Left ventricle myocardium inferior (tissue), 1 donor: ENCODE measurements around the gene KBTBD12. TPM values are rescaled to one million over a fixed set of nuclear protein-coding genes. Genes with fewer than 3 reads are reported as not detected.

Experiments
- DNase-seq: peaks from one replicate; pipeline ENCODE4 v3.0.0-alpha.2; 2020
- H3K27ac ChIP-seq: fragments of 200-600 bp; replicated peaks from 2 replicates; pipeline ENCODE4 v1.8.0; 2021
- H3K27me3 ChIP-seq: fragments of 200-600 bp; 2 replicates; pipeline ENCODE4 v1.8.0; 2021; ENCODE audit warnings: low read depth
- H3K36me3 ChIP-seq: fragments of 200-600 bp; 2 replicates; pipeline ENCODE4 v1.8.0; 2021
- H3K4me1 ChIP-seq: fragments of 200-600 bp; 2 replicates; pipeline ENCODE4 v1.8.0; 2021
- H3K4me3 ChIP-seq: fragments of 200-600 bp; 2 replicates; pipeline ENCODE4 v1.8.0; 2021; ENCODE audit warnings: mild to moderate bottlenecking, moderate library complexity
- H3K9me3 ChIP-seq: fragments of 200-600 bp; replicated peaks from 2 replicates; pipeline ENCODE4 v1.8.0; 2021
- CTCF ChIP-seq: fragments of 200-600 bp; IDR thresholded peaks from 2 replicates; pipeline ENCODE4 v1.8.0; 2021; ENCODE audit warnings: antibody characterized with exemption, mild to moderate bottlenecking, borderline replicate concordance
- intact Hi-C: fragments of 100-400 bp; cut with micrococcal nuclease; formaldehyde crosslinking; loops from one replicate; pipeline ENCODE4 v1.11.0; 2022
- total RNA-seq: library from RNA; stranded (reverse); fragmentation: NEBNext Ultra II Directional; extraction: Animal tissue kit (Norgen Biotek cat#: 25700); gene quantifications from one replicate; pipeline ENCODE4 v1.2.1, GENCODE V29; 2021
- donor health status: DM: no; HTN: yes; CAD: no; lungs with severe emphysema.

Gene KBTBD12
- total RNA-seq, 1 donor from 2014 or later: 41.8 TPM

- intact Hi-C loops: no loop called here
- no peak for DNase-seq
- TF ChIP-seq CTCF: no peak
Observed at GRCh38 chr3:127998596-127998995, 83.6 kb downstream of the KBTBD12 start.

GRCh38 chr3:127999509-128000106 lies 84.6 kb downstream of the KBTBD12 start:
- Histone ChIP-seq H3K36me3 (no peaks in the 10 kb centered on the region), H3K9me3 (no peaks in the 10 kb centered on the region), H3K27ac (no peak overlapping the region), H3K4me1 (no peaks in the 10 kb centered on the region), H3K27me3 (peaks cover 2% of the 10 kb centered on the region), H3K4me3 (no peak overlapping the region)
- no peak for DNase-seq
- TF ChIP-seq CTCF: no peak
- intact Hi-C loops: no loop called here

More at GRCh38 chr3:127998596-127998995, 83.6 kb downstream of the KBTBD12 start:
- Histone ChIP-seq H3K4me3 (no peak overlapping the region), H3K4me1 (no peaks in the 10 kb centered on the region), H3K27me3 (no peaks in the 10 kb centered on the region), H3K36me3 (no peaks in the 10 kb centered on the region), H3K9me3 (no peaks in the 10 kb centered on the region), H3K27ac (no peak overlapping the region)

- H3K36me3 ChIP-seq: no peaks in the 10 kb centered on the region
- H3K27me3 ChIP-seq: peaks cover 22% of the 10 kb centered on the region
- no peak overlapping the region for H3K27ac ChIP-seq
- TF ChIP-seq CTCF: no peak
- H3K4me3 ChIP-seq: no peak overlapping the region
- H3K9me3 ChIP-seq: no peaks in the 10 kb centered on the region
- DNase-seq: no peak
- intact Hi-C loops: no loop called here
- no peaks in the 10 kb centered on the region for H3K4me1 ChIP-seq
Observed at GRCh38 chr3:128001576-128001975, 86.5 kb downstream of the KBTBD12 start.

GRCh38 chr3:128004661-128005060 lies 89.6 kb downstream of the KBTBD12 start:
- intact Hi-C loops: no loop called here

More at GRCh38 chr3:128004661-128005060, 89.6 kb downstream of the KBTBD12 start:
- Histone ChIP-seq H3K36me3 (no peaks in the 10 kb centered on the region), H3K27me3 (peaks cover 42% of the 10 kb centered on the region), H3K27ac (no peak overlapping the region), H3K4me3 (no peak overlapping the region), H3K9me3 (no peaks in the 10 kb centered on the region), H3K4me1 (no peaks in the 10 kb centered on the region)
- TF ChIP-seq CTCF: no peak
- DNase-seq: no peak
